Mucosa of stomach (tissue), 1 donor: ENCODE measurements around the gene SMC5.

Source experiments
- H3K27me3 ChIP-seq: one replicate; pipeline ENCODE4 v1.7.0; 2013; ENCODE audit warnings: mild to moderate bottlenecking, low read length; ENCODE audit not compliant: control insufficient read depth, insufficient read depth
- H3K36me3 ChIP-seq: one replicate; pipeline ENCODE4 v1.7.0; 2013; ENCODE audit warnings: low read length; ENCODE audit not compliant: control insufficient read depth, insufficient read depth
- H3K4me1 ChIP-seq: one replicate; pipeline ENCODE4 v1.7.0; 2013; ENCODE audit warnings: mild to moderate bottlenecking, low read length; ENCODE audit not compliant: control insufficient read depth, insufficient read depth
- H3K4me3 ChIP-seq: one replicate; pipeline ENCODE4 v1.7.0; 2013; ENCODE audit warnings: low read length
- H3K9ac ChIP-seq: one replicate; pipeline ENCODE4 v1.7.0; 2013; ENCODE audit warnings: mild to moderate bottlenecking, low read length, moderate library complexity
- H3K9me3 ChIP-seq: one replicate; pipeline ENCODE4 v1.7.0; 2013; ENCODE audit warnings: mild to moderate bottlenecking, low read length, moderate library complexity; ENCODE audit not compliant: control insufficient read depth
- donor health status: Pancreatic carcinoma.

SMC5 gene

GRCh38 chr9:70382046-70382708 lies 123.4 kb downstream of the SMC5 start:
- no peak overlapping the region for H3K4me3 ChIP-seq
- H3K9ac ChIP-seq: no peak overlapping the region
- H3K27me3 ChIP-seq: no peaks in the 10 kb centered on the region
- H3K9me3 ChIP-seq: no peaks in the 10 kb centered on the region
- no peaks in the 10 kb centered on the region for H3K36me3 ChIP-seq
- peaks cover 4% of the 10 kb centered on the region for H3K4me1 ChIP-seq

GRCh38 chr9:70382709-70383605 lies 124.2 kb downstream of the SMC5 start:
- H3K36me3 ChIP-seq: no peaks in the 10 kb centered on the region
- H3K4me1 ChIP-seq: peaks cover 4% of the 10 kb centered on the region

GRCh38 chr9:70385426-70385825 lies 126.6 kb downstream of the SMC5 start:
- H3K9me3 ChIP-seq: no peaks in the 10 kb centered on the region
- no peak overlapping the region for H3K4me3 ChIP-seq
- H3K4me1 ChIP-seq: peaks cover 4% of the 10 kb centered on the region
- no peak overlapping the region for H3K9ac ChIP-seq
- H3K27me3 ChIP-seq: no peaks in the 10 kb centered on the region
- H3K36me3 ChIP-seq: no peaks in the 10 kb centered on the region

More at GRCh38 chr9:70382709-70383605, 124.2 kb downstream of the SMC5 start:
- no peaks in the 10 kb centered on the region for H3K27me3 ChIP-seq
- H3K9me3 ChIP-seq: no peaks in the 10 kb centered on the region
- no peak overlapping the region for H3K9ac ChIP-seq
- H3K4me3 ChIP-seq: no peak overlapping the region

- Histone ChIP-seq H3K36me3 (no peaks in the 10 kb centered on the region), H3K4me1 (peaks cover 14% of the 10 kb centered on the region), H3K4me3 (no peak overlapping the region), H3K9me3 (no peaks in the 10 kb centered on the region), H3K9ac (no peak overlapping the region), H3K27me3 (no peaks in the 10 kb centered on the region)
Observed at GRCh38 chr9:70387663-70388062, 128.9 kb downstream of the SMC5 start.

GRCh38 chr9:70389188-70389587 lies 130.4 kb downstream of the SMC5 start:
- H3K4me1 ChIP-seq: peaks cover 19% of the 10 kb centered on the region
- no peaks in the 10 kb centered on the region for H3K9me3 ChIP-seq
- H3K36me3 ChIP-seq: no peaks in the 10 kb centered on the region
- no peak overlapping the region for H3K4me3 ChIP-seq
- H3K27me3 ChIP-seq: no peaks in the 10 kb centered on the region
- no peak overlapping the region for H3K9ac ChIP-seq

GRCh38 chr9:70389621-70390266 lies 131.0 kb downstream of the SMC5 start:
- Histone ChIP-seq H3K27me3 (no peaks in the 10 kb centered on the region), H3K4me1 (peaks cover 19% of the 10 kb centered on the region), H3K9me3 (no peaks in the 10 kb centered on the region), H3K36me3 (no peaks in the 10 kb centered on the region), H3K4me3 (no peak overlapping the region), H3K9ac (no peak overlapping the region)

- Histone ChIP-seq H3K36me3 (no peaks in the 10 kb centered on the region), H3K4me1 (peaks cover 19% of the 10 kb centered on the region), H3K4me3 (no peak overlapping the region)
Observed at GRCh38 chr9:70390933-70391341, 132.2 kb downstream of the SMC5 start.

GRCh38 chr9:70392189-70392588 lies 133.4 kb downstream of the SMC5 start:
- no peak overlapping the region for H3K9ac ChIP-seq
- no peaks in the 10 kb centered on the region for H3K36me3 ChIP-seq
- peaks cover 19% of the 10 kb centered on the region for H3K4me1 ChIP-seq
- H3K4me3 ChIP-seq: no peak overlapping the region
- no peaks in the 10 kb centered on the region for H3K9me3 ChIP-seq
- H3K27me3 ChIP-seq: no peaks in the 10 kb centered on the region

More at GRCh38 chr9:70390933-70391341, 132.2 kb downstream of the SMC5 start:
- Histone ChIP-seq H3K9me3 (no peaks in the 10 kb centered on the region), H3K9ac (no peak overlapping the region), H3K27me3 (no peaks in the 10 kb centered on the region)

- H3K9ac ChIP-seq: no peak overlapping the region
- no peaks in the 10 kb centered on the region for H3K36me3 ChIP-seq
- no peaks in the 10 kb centered on the region for H3K9me3 ChIP-seq
- H3K4me3 ChIP-seq: no peak overlapping the region
- peaks cover 24% of the 10 kb centered on the region for H3K4me1 ChIP-seq
- H3K27me3 ChIP-seq: no peaks in the 10 kb centered on the region
Observed at GRCh38 chr9:70392850-70393249, 134.1 kb downstream of the SMC5 start.

- H3K36me3 ChIP-seq: no peaks in the 10 kb centered on the region
- no peaks in the 10 kb centered on the region for H3K27me3 ChIP-seq
- peaks cover 28% of the 10 kb centered on the region for H3K4me1 ChIP-seq
- H3K9me3 ChIP-seq: no peaks in the 10 kb centered on the region
- H3K9ac ChIP-seq: no peak overlapping the region
- no peak overlapping the region for H3K4me3 ChIP-seq
Observed at GRCh38 chr9:70395652-70396051, 136.9 kb downstream of the SMC5 start.

GRCh38 chr9:70398145-70398556 lies 139.4 kb downstream of the SMC5 start:
- Histone ChIP-seq H3K9ac (no peak overlapping the region), H3K27me3 (no peaks in the 10 kb centered on the region), H3K4me3 (no peak overlapping the region), H3K9me3 (no peaks in the 10 kb centered on the region), H3K4me1 (peaks cover 15% of the 10 kb centered on the region), H3K36me3 (no peaks in the 10 kb centered on the region)

GRCh38 chr9:70399141-70399540 lies 140.4 kb downstream of the SMC5 start:
- H3K9me3 ChIP-seq: no peaks in the 10 kb centered on the region
- H3K4me1 ChIP-seq: peaks cover 20% of the 10 kb centered on the region
- no peak overlapping the region for H3K9ac ChIP-seq
- no peaks in the 10 kb centered on the region for H3K36me3 ChIP-seq
- no peak overlapping the region for H3K4me3 ChIP-seq
- no peaks in the 10 kb centered on the region for H3K27me3 ChIP-seq
